HepG2 (cell line): ENCODE data around the gene CXCR5. TPM values are rescaled to one million over a fixed set of nuclear protein-coding genes. Genes with fewer than 3 reads are reported as not detected.

ENCODE experiments used
- EED ChIP-seq: sonication (generic); formaldehyde crosslinking; IDR thresholded peaks from 2 replicates; pipeline ENCODE4 v1.5.0; 2020; ENCODE audit warnings: mild to moderate bottlenecking, missing genetic modification reagents
- HDAC1 ChIP-seq: sonication (generic); formaldehyde crosslinking; IDR thresholded peaks from 2 replicates; pipeline ENCODE4 v1.5.1; 2020; ENCODE audit warnings: mild to moderate bottlenecking, missing genetic modification reagents
- SMAD9 ChIP-seq: sonication (generic); formaldehyde crosslinking; IDR thresholded peaks from 2 replicates; pipeline ENCODE4 v1.5.1; 2020; ENCODE audit warnings: mild to moderate bottlenecking, missing genetic modification reagents
- ZNF501 ChIP-seq: sonication (generic); formaldehyde crosslinking; IDR thresholded peaks from 2 replicates; pipeline ENCODE4 v1.5.1; 2020; ENCODE audit warnings: mild to moderate bottlenecking, moderate library complexity, missing genetic modification reagents
- ZNF577 ChIP-seq: sonication (generic); formaldehyde crosslinking; IDR thresholded peaks from 2 replicates; pipeline ENCODE4 v1.4.0; 2020; ENCODE audit warnings: mild to moderate bottlenecking, low read depth, missing genetic modification reagents, borderline replicate concordance
- ZNF607 ChIP-seq: sonication (generic); formaldehyde crosslinking; IDR thresholded peaks from 2 replicates; pipeline ENCODE4 v1.5.1; 2020; ENCODE audit warnings: missing genetic modification reagents, mild to moderate bottlenecking, borderline replicate concordance
- ZNF776 ChIP-seq: sonication (generic); formaldehyde crosslinking; IDR thresholded peaks from 2 replicates; pipeline ENCODE4 v1.4.0; 2020; ENCODE audit warnings: mild to moderate bottlenecking, missing genetic modification reagents
- ZNF781 ChIP-seq: sonication (generic); formaldehyde crosslinking; IDR thresholded peaks from 2 replicates; pipeline ENCODE4 v1.5.1; 2020; ENCODE audit warnings: borderline replicate concordance, mild to moderate bottlenecking, missing genetic modification reagents; ENCODE audit errors: not compliant biosample characterization
- ZSCAN12 ChIP-seq: sonication (generic); formaldehyde crosslinking; IDR thresholded peaks from 2 replicates; pipeline ENCODE4 v1.9.0; 2021; ENCODE audit warnings: mild to moderate bottlenecking, missing genetic modification reagents
- polyA plus RNA-seq, 8 experiments: library from polyadenylated mRNA; depleted of rRNA in 3 of 8; stranded (reverse) in 7 of 8; unstranded in 1 of 8; fragments of >200 nt; fragmentation: Illumina TruSeq in 4 of 8; extraction: Trizol in 4 of 8; gene quantifications; 2 replicates each; pipeline versions ENCODE4 v1.2.1 to v1.2.3, GENCODE V29; 2011 to 2016; ENCODE audit warnings: low read depth in 4 of 8, missing spikeins in 1 of 8, mixed read lengths in 1 of 8; ENCODE audit not compliant: insufficient read depth in 1 of 8
- total RNA-seq, 5 experiments: library from RNA; depleted of rRNA; stranded (reverse); fragments of >200 nt; fragmentation: Illumina TruSeq; extraction: Trizol; gene quantifications; 2 replicates each; pipeline ENCODE4 v1.2.3, GENCODE V29; 2016; ENCODE audit warnings: low read depth in 1 of 5
- TF ChIP-seq, protein P1 (sequence below), 2 experiments: sonication (generic) in 1 of 2; formaldehyde crosslinking in 1 of 2; IDR thresholded peaks; 2 replicates each; pipeline versions ENCODE4 v1.4.0 to v1.6.1; 2016 to 2020; ENCODE audit warnings: borderline replicate concordance in 1 of 2, low read depth in 1 of 2, mild to moderate bottlenecking in 1 of 2, missing genetic modification reagents in 1 of 2
- TF ChIP-seq, protein P2 (sequence below): sonication (generic); formaldehyde crosslinking; IDR thresholded peaks from 2 replicates; pipeline ENCODE4 v1.8.0; 2023; ENCODE audit warnings: mild to moderate bottlenecking, missing genetic modification reagents
- TF ChIP-seq, protein P3 (sequence below): sonication (generic); formaldehyde crosslinking; conservative IDR thresholded peaks from 2 replicates; pipeline ENCODE4 v1.4.0; 2020; ENCODE audit warnings: mild to moderate bottlenecking, missing genetic modification reagents, moderate library complexity
- TF ChIP-seq, protein P4 (sequence below): sonication (generic); formaldehyde crosslinking; IDR thresholded peaks from 2 replicates; pipeline ENCODE4 v1.4.0; 2020; ENCODE audit warnings: missing genetic modification reagents

CXCR5 gene
- total and polyA plus RNA-seq, 2 of the 13 experiments (the other 11 are each of a cell fraction or from before 2014, with no cell fraction given), result not detected

DNA sequence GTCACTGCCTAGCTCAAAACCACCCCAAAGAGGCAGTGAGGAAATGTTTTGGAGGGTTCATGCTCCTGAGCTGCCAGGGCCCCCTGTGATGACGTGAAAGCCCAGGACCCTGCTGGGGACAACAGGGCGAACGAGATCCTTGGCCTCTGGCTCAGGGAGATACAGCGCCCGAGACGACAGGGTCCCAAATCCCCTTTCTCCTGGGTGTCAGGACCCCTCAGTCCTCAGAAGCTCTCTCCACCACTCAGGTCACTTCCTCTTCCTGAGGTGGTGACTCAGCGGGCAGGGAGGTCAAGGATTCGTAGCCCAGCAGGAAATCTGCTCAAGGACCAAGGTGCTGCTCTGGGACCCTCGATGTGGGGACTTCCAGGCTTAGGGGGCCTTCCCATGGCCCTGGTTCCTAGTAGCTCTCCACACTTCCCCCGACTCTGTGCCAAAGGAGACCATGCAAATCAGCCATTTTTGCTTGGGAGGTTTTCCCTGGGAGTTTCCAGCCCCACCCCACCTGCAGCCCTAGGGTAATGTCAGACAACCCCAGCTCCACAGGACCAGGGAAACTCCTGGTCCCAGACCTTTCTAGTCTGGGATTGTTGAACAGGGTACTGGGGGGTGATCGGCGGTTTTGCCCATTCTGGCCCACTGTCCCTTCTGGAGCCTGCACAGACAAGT is 29.2 kb downstream of the CXCR5 start (continued):
- TF ChIP-seq, protein P1, sequence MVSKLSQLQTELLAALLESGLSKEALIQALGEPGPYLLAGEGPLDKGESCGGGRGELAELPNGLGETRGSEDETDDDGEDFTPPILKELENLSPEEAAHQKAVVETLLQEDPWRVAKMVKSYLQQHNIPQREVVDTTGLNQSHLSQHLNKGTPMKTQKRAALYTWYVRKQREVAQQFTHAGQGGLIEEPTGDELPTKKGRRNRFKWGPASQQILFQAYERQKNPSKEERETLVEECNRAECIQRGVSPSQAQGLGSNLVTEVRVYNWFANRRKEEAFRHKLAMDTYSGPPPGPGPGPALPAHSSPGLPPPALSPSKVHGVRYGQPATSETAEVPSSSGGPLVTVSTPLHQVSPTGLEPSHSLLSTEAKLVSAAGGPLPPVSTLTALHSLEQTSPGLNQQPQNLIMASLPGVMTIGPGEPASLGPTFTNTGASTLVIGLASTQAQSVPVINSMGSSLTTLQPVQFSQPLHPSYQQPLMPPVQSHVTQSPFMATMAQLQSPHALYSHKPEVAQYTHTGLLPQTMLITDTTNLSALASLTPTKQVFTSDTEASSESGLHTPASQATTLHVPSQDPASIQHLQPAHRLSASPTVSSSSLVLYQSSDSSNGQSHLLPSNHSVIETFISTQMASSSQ (IDR thresholded peaks at IDR 0.05; ENCODE audit: low read depth), result no peak
- TF ChIP-seq, protein P1 (CRISPR knock-in tag; IDR thresholded peaks at IDR 0.05; ENCODE audit: borderline replicate concordance), result no peak
- TF ChIP-seq, protein P2, sequence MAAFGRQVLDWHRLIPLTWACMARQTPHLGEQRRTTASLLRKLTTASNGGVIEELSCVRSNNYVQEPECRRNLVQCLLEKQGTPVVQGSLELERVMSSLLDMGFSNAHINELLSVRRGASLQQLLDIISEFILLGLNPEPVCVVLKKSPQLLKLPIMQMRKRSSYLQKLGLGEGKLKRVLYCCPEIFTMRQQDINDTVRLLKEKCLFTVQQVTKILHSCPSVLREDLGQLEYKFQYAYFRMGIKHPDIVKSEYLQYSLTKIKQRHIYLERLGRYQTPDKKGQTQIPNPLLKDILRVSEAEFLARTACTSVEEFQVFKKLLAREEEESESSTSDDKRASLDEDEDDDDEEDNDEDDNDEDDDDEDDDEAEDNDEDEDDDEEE (CRISPR knock-in tag), result 0 out of 2 replicates have a peak, but pooled peaks have one; percentile 61
- no peak for TF ChIP-seq ZNF781
- TF ChIP-seq HDAC1 (CRISPR knock-in tag), result 0 out of 2 replicates have a peak, but pooled peaks have one; percentile 1
- no peak for TF ChIP-seq ZSCAN12 (CRISPR knock-in tag)
- TF ChIP-seq EED (CRISPR knock-in tag), result no peak
- no peak for TF ChIP-seq ZNF501 (CRISPR knock-in tag)
- no peak for TF ChIP-seq ZNF607
- TF ChIP-seq ZNF577 (CRISPR knock-in tag), result no peak
- no peak for TF ChIP-seq SMAD9 (CRISPR knock-in tag)
- TF ChIP-seq, protein P3, sequence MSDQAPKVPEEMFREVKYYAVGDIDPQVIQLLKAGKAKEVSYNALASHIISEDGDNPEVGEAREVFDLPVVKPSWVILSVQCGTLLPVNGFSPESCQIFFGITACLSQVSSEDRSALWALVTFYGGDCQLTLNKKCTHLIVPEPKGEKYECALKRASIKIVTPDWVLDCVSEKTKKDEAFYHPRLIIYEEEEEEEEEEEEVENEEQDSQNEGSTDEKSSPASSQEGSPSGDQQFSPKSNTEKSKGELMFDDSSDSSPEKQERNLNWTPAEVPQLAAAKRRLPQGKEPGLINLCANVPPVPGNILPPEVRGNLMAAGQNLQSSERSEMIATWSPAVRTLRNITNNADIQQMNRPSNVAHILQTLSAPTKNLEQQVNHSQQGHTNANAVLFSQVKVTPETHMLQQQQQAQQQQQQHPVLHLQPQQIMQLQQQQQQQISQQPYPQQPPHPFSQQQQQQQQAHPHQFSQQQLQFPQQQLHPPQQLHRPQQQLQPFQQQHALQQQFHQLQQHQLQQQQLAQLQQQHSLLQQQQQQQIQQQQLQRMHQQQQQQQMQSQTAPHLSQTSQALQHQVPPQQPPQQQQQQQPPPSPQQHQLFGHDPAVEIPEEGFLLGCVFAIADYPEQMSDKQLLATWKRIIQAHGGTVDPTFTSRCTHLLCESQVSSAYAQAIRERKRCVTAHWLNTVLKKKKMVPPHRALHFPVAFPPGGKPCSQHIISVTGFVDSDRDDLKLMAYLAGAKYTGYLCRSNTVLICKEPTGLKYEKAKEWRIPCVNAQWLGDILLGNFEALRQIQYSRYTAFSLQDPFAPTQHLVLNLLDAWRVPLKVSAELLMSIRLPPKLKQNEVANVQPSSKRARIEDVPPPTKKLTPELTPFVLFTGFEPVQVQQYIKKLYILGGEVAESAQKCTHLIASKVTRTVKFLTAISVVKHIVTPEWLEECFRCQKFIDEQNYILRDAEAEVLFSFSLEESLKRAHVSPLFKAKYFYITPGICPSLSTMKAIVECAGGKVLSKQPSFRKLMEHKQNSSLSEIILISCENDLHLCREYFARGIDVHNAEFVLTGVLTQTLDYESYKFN (CRISPR knock-in tag), result no peak
- TF ChIP-seq ZNF776 (CRISPR knock-in tag), result no peak
- TF ChIP-seq, protein P4, sequence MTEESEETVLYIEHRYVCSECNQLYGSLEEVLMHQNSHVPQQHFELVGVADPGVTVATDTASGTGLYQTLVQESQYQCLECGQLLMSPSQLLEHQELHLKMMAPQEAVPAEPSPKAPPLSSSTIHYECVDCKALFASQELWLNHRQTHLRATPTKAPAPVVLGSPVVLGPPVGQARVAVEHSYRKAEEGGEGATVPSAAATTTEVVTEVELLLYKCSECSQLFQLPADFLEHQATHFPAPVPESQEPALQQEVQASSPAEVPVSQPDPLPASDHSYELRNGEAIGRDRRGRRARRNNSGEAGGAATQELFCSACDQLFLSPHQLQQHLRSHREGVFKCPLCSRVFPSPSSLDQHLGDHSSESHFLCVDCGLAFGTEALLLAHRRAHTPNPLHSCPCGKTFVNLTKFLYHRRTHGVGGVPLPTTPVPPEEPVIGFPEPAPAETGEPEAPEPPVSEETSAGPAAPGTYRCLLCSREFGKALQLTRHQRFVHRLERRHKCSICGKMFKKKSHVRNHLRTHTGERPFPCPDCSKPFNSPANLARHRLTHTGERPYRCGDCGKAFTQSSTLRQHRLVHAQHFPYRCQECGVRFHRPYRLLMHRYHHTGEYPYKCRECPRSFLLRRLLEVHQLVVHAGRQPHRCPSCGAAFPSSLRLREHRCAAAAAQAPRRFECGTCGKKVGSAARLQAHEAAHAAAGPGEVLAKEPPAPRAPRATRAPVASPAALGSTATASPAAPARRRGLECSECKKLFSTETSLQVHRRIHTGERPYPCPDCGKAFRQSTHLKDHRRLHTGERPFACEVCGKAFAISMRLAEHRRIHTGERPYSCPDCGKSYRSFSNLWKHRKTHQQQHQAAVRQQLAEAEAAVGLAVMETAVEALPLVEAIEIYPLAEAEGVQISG, result no peak
